Esophagus (tissue), 2 donors: Measurements from ENCODE around the gene ENPP1. TPM values are rescaled to one million over a fixed set of nuclear protein-coding genes. Genes with fewer than 3 reads are reported as not detected.
A peak's percentile ranks its signal among the peaks of the same experiment; 100 is the strongest.

Source experiments
- H3K27ac ChIP-seq, 2 donors: one replicate each; pipeline ENCODE4 v1.5.1; 2013; ENCODE audit warnings: low read depth in 2 of 2, mild to moderate bottlenecking in 2 of 2, inconsistent platforms in 1 of 2, low read length in 1 of 2, moderate library complexity in 1 of 2
- H3K27me3 ChIP-seq, 2 donors: one replicate each; pipeline ENCODE4 v1.6.1; 2013; ENCODE audit warnings: low read length in 2 of 2, control low read depth in 1 of 2, mild to moderate bottlenecking in 1 of 2; ENCODE audit not compliant: insufficient read depth in 2 of 2, control insufficient read depth in 1 of 2
- H3K36me3 ChIP-seq, 2 donors: one replicate each; pipeline ENCODE4 v1.6.1; 2013; ENCODE audit warnings: low read length in 1 of 2; ENCODE audit not compliant: control insufficient read depth in 2 of 2, insufficient read depth in 2 of 2
- H3K4me1 ChIP-seq, 2 donors: one replicate each; pipeline ENCODE4 v1.6.1; 2013; ENCODE audit warnings: low read length in 1 of 2; ENCODE audit not compliant: control insufficient read depth in 2 of 2, insufficient read depth in 2 of 2
- H3K4me3 ChIP-seq, 2 donors: one replicate each; pipeline ENCODE4 v1.5.1; 2013; ENCODE audit warnings: low read length in 2 of 2, mild to moderate bottlenecking in 2 of 2, low read depth in 1 of 2, moderate library complexity in 1 of 2
- H3K9me3 ChIP-seq, 2 donors: one replicate each; pipeline ENCODE4 v1.6.1; 2013; ENCODE audit warnings: mild to moderate bottlenecking in 2 of 2, low read depth in 1 of 2, low read length in 1 of 2, moderate library complexity in 1 of 2; ENCODE audit not compliant: control insufficient read depth in 2 of 2, insufficient read depth in 1 of 2
- WGBS, 2 donors: extraction: QIAGEN DNeasy Blood & Tissue Kit; methylation state at CpG; one replicate each; pipeline ENCODE4 v1.1.7; 2013; 5-methylcytosine and 5-hydroxymethylcytosine counted together
- polyA plus RNA-seq, 2 donors: library from polyadenylated mRNA; stranded (reverse); fragments of 200-250 nt; gene quantifications; one replicate each; pipeline ENCODE4 v1.2.3, GENCODE V29; 2013
- donor health status: healthy with polysubstance abuse.
- donor health status: Bipolar disorder and iron deficiency.

Gene ENPP1
- polyA plus RNA-seq: 1 to 10 TPM in 1 of 2 donors, under 1 TPM in 1; 0.84 to 2.8 TPM

- Histone ChIP-seq H3K27me3 (no peaks in the 10 kb centered on the region), H3K4me3 (peak within 1 kb of the TSS; percentile 52 to 62), H3K4me1 (peaks cover 2 to 3% of the 10 kb centered on the region in 2 donors), H3K9me3 (no peaks in the 10 kb centered on the region), H3K27ac (peak within 1 kb of the TSS; percentile 16 to 48), H3K36me3 (no peaks in the 10 kb centered on the region)
- WGBS, 2 donors: 1% methylated on average over 67 to 99 of the region's 99 CpGs
Observed at GRCh38 chr6:131807644-131808459, at the start of gene ENPP1. Gene ENPP1, plus strand, starts transcription at chr6:131808020. Its CDS starts 16 bp downstream, at chr6:131808036.

- no peaks in the 10 kb centered on the region for H3K9me3 ChIP-seq
- H3K4me3 ChIP-seq: no peak overlapping the region
- H3K27me3 ChIP-seq: no peaks in the 10 kb centered on the region
- H3K4me1 ChIP-seq: no peaks in the 10 kb centered on the region
- H3K27ac ChIP-seq: no peak overlapping the region
- WGBS, 2 donors: 82 to 83% methylated on average over 4 of the region's 4 CpGs
- no peaks in the 10 kb centered on the region for H3K36me3 ChIP-seq
Observed at GRCh38 chr6:131758920-131759319, 48.9 kb upstream of the ENPP1 start.

DNA sequence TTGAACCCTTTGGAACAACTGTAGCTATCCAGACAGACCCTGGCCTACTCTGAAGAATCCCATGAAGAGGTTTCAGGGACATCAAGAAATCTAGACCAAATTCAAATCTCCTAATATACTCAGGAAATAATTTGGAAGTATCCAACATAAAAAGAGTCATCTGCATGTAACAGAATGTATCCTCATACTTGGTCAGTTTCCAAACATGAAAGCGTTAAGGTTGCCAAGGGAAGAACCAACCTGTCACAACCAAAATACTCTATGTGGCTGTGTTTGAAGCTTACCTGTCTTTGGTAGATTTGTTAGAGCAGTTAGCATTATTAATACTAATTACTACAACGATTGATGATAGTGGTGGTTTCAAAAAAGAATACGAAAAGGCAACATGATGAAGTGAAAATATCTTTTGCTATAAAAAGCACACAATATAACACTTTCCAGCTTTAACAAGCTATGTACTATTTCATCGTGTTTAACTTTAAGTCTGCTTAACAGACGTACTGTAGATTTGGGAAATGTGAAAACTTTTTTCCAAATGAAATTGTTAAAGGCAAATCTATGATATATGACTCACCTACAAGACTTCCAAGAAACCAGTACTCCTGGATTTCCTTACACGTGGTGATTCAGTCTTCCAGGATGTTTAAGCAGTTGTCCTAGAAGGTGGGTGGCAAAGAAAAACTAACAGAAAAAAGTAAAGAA, 46.6 kb upstream of the ENPP1 start:
- H3K4me1 ChIP-seq: no peaks in the 10 kb centered on the region
- H3K27me3 ChIP-seq: no peaks in the 10 kb centered on the region
- H3K9me3 ChIP-seq: no peaks in the 10 kb centered on the region
- no peak overlapping the region for H3K4me3 ChIP-seq
- WGBS, 2 donors: 51 to 59% methylated on average over 6 of the region's 6 CpGs
- no peak overlapping the region for H3K27ac ChIP-seq
- H3K36me3 ChIP-seq: no peaks in the 10 kb centered on the region

DNA sequence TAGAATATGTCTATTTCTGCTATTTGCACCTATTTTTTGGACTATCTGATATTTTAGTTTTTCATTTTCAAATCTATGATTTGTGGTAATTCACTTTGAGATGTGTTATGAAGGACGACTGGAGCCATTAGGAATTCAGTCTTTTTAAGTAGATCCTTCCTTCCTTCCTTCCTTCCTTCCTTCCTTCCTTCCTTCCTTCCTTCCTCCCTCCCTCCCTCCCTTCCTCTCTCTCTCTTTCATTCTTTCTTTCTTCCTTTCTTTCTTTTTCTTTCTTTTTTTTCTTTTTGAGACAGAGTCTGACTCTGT, 46.1 kb upstream of the ENPP1 start:
- Histone ChIP-seq H3K9me3 (no peaks in the 10 kb centered on the region), H3K27ac (no peak overlapping the region), H3K27me3 (no peaks in the 10 kb centered on the region), H3K36me3 (no peaks in the 10 kb centered on the region), H3K4me1 (no peaks in the 10 kb centered on the region), H3K4me3 (no peak overlapping the region)
- 59 to 78% methylated on average over 1 of the region's 1 CpG for WGBS, 2 donors

DNA sequence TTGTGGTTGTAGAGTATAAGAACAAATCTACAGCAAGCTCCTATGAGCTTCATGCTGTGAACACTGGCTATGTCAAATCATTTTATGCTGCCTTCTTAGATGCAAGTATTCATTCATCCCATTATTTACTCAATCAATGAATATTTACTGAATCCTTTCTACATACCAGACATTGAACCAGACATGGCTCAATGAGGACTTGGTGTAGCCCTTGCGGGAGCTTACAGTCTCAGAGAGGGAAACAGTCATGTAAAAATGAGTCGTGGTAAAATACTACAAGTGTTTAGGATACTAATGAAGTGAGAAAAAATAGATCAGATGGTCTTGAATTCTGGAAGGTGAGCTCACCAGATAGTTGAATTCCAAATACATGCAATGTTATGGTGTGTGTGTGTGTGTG, 44.8 kb upstream of the ENPP1 start:
- no peak overlapping the region for H3K27ac ChIP-seq
- H3K4me3 ChIP-seq: no peak overlapping the region
- H3K36me3 ChIP-seq: no peaks in the 10 kb centered on the region
- H3K27me3 ChIP-seq: no peaks in the 10 kb centered on the region
- no peaks in the 10 kb centered on the region for H3K9me3 ChIP-seq
- no peaks in the 10 kb centered on the region for H3K4me1 ChIP-seq
- 91 to 96% methylated on average over 2 of the region's 2 CpGs for WGBS, 2 donors

DNA sequence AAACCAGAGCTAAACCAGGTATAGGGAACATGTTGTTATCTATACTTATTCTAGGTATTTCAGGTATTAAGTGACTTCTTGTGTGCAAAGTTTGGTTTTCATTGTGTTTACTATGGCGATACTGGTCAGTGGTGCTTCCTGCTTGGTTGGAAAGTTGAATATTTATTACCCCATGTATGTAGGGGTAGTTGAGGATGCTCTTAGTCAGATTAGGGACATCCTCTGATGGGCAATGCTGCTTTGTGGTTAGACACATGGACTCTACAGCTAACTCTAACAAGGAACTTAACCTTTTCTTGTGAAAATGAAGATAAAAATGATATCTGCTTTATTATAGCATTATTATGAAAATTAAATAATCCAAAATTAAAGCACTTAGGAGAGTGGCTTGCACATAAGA, 44.1 kb upstream of the ENPP1 start:
- H3K4me1 ChIP-seq: no peaks in the 10 kb centered on the region
- no peak overlapping the region for H3K27ac ChIP-seq
- H3K27me3 ChIP-seq: no peaks in the 10 kb centered on the region
- 48 to 54% methylated on average over 1 of the region's 1 CpG for WGBS, 2 donors
- H3K36me3 ChIP-seq: no peaks in the 10 kb centered on the region
- no peaks in the 10 kb centered on the region for H3K9me3 ChIP-seq
- H3K4me3 ChIP-seq: no peak overlapping the region

- H3K4me3 ChIP-seq: no peak overlapping the region
- no peaks in the 10 kb centered on the region for H3K27me3 ChIP-seq
- H3K9me3 ChIP-seq: no peaks in the 10 kb centered on the region
- 80 to 83% methylated on average over 4 of the region's 4 CpGs for WGBS, 2 donors
- H3K27ac ChIP-seq: no peak overlapping the region
- no peaks in the 10 kb centered on the region for H3K4me1 ChIP-seq
- H3K36me3 ChIP-seq: no peaks in the 10 kb centered on the region
Observed at GRCh38 chr6:131764350-131764749, 43.5 kb upstream of the ENPP1 start.

DNA sequence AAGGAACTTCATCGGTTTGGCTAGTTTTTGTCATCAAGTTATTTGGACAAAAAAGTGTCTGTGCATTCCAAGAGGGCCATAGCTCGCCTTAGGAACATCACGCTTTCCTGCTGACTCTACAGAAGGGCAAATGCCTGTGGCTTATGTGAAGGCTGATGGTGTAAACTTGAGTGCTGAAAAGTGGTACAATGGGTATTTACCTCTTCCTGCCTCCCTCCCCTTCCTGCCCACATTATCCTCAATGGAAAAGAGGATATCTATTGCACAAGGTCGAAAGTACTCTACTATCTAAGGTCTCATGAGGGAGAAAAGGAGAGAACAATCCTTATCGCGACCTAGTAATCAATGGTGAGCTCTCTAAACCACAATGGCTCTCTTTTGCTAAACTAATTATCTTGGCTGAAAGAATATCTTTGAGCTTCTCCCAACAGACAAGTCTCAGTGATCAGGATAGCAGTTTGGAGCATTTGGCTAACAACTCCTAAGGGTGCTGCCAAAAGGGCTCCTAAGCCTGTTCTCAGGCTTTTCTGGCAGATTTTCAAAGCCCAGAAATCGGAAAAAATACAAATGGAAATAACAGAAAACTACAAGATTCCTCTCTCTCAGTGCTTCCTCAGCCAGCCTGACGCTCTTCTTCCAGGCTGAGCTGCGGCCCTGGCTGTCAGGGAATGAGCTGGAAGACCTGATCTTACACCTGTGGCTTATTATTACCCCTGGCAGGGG, 42.6 kb upstream of the ENPP1 start:
- no peaks in the 10 kb centered on the region for H3K36me3 ChIP-seq
- H3K4me1 ChIP-seq: no peaks in the 10 kb centered on the region
- no peaks in the 10 kb centered on the region for H3K27me3 ChIP-seq
- WGBS, 2 donors: 56 to 65% methylated on average over 9 of the region's 9 CpGs
- no peak overlapping the region for H3K4me3 ChIP-seq
- H3K27ac ChIP-seq: no peak overlapping the region
- H3K9me3 ChIP-seq: no peaks in the 10 kb centered on the region

- Histone ChIP-seq H3K4me3 (no peak overlapping the region), H3K36me3 (no peaks in the 10 kb centered on the region), H3K27ac (no peak overlapping the region), H3K27me3 (no peaks in the 10 kb centered on the region), H3K9me3 (no peaks in the 10 kb centered on the region), H3K4me1 (no peaks in the 10 kb centered on the region)
- 77 to 84% methylated on average over 4 of the region's 4 CpGs for WGBS, 2 donors
Observed at GRCh38 chr6:131765804-131766135, 42.0 kb upstream of the ENPP1 start.
